Activated B cell treated with CpG ODN at 0.5 μM for 24 hours (primary cell): ENCODE measurements around the gene NCOR2. TPM values are rescaled to one million over a fixed set of nuclear protein-coding genes. Genes with fewer than 3 reads are reported as not detected.

Source experiments
- ATAC-seq: fragments of 200-7000 bp; cut with Tn5 transposase; one replicate; pipeline ENCODE4 v1.10.0; 2021; ENCODE audit warnings: low read depth, mild to moderate bottlenecking, moderate library complexity
- CTCF ChIA-PET: fragments of 350-600 bp; sonication (Branson Sonifier 250); formaldehyde crosslinking; loops from one replicate; lab custom pipeline; 2021; ENCODE audit warnings: antibody characterized with exemption; lab: Charles Lee
- POLR2A ChIA-PET: fragments of 350-600 bp; sonication (Branson Sonifier 250); formaldehyde crosslinking; loops from one replicate; lab custom pipeline; 2021; ENCODE audit warnings: antibody characterized with exemption; lab: Charles Lee
- DNase-seq: peaks from one replicate; pipeline ENCODE4 v3.0.0; 2022
- H3K27ac Mint-ChIP-seq: one replicate; pipeline ENCODE4 v1.8.0; 2020; ENCODE audit warnings: mixed read lengths
- H3K27me3 Mint-ChIP-seq: one replicate; pipeline ENCODE4 v1.8.0; 2021; ENCODE audit warnings: mixed read lengths
- H3K36me3 Mint-ChIP-seq: one replicate; pipeline ENCODE4 v1.8.0; 2021; ENCODE audit warnings: low read depth, mixed read lengths
- H3K4me1 Mint-ChIP-seq: one replicate; pipeline ENCODE4 v1.8.0; 2021; ENCODE audit warnings: mixed read lengths
- H3K4me3 Mint-ChIP-seq: one replicate; pipeline ENCODE4 v1.8.0; 2020; ENCODE audit warnings: mild to moderate bottlenecking, mixed read lengths
- H3K9me3 Mint-ChIP-seq: one replicate; pipeline ENCODE4 v1.8.0; 2020; ENCODE audit warnings: mixed read lengths
- intact Hi-C: fragments of 100-400 bp; cut with micrococcal nuclease; formaldehyde crosslinking; loops from one replicate; pipeline ENCODE4 v1.15.1; 2024
- total RNA-seq: library from RNA; stranded (reverse); gene quantifications from 2 replicates; pipeline ENCODE4 v1.2.3, GENCODE V29; 2022
- TF ChIP-seq, protein P1 (sequence below): fragments of 200-600 bp; IDR thresholded peaks from one replicate; pipeline ENCODE4 v1.8.0; 2022; ENCODE audit warnings: antibody characterized with exemption, mild to moderate bottlenecking

The NCOR2 gene
- total RNA-seq, 1 donor from 2014 or later: 154 TPM

DNA sequence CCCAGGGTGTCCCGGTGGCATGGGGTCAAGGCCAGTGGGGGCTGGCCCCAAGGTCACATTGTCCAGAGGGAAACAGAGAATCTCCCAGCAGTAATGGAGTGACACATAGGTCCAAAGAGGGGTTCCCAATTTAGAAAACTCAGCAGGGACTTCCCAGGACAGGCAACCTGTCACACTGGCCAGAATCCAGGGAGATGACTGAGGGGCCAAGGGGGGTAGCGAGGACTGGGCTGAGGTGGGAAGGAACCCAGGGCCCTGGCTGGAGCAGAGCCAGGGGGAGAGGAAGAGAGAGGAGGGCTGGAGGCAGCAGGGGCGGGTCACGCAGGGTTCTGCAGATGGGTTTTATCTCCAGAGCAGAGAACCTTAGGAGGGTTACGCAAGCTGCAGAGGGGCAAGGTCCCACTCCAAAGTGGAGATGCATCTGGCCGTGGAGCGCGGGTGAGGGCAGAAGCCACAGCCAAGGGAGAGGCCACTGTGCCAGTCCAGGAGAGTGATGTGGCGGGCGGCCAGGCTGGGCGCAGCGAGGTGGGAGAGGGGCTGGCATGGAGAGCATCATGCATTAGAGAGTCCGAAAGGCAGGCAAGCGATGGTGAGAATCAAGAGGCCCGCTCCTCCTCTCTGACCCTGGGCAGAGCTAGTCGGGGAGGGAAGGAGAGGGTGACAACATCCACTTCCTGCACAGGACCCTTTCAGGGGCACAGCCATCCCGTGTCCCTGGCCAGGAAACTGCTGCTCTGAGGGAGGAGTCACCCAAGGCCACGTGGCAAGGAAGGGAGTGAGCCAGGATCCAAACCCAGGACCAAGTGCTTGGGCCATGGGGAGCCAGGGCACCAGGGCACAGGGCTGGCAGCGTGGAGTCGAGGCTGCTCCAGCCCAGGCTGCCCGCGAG, 29.0 kb downstream of the NCOR2 start:
- ChIA-PET CTCF (no interaction called here), POLR2A (no interaction called here)
- Mint-ChIP-seq H3K27ac (no peak overlapping the region), H3K4me1 (peaks cover 43% of the 10 kb centered on the region), H3K4me3 (no peak overlapping the region), H3K27me3 (no peaks in the 10 kb centered on the region), H3K36me3 (peaks cover 31% of the 10 kb centered on the region), H3K9me3 (no peaks in the 10 kb centered on the region)
- ATAC-seq: no peak
- intact Hi-C loops: no loop called here
- no peak for DNase-seq
- TF ChIP-seq, protein P1, sequence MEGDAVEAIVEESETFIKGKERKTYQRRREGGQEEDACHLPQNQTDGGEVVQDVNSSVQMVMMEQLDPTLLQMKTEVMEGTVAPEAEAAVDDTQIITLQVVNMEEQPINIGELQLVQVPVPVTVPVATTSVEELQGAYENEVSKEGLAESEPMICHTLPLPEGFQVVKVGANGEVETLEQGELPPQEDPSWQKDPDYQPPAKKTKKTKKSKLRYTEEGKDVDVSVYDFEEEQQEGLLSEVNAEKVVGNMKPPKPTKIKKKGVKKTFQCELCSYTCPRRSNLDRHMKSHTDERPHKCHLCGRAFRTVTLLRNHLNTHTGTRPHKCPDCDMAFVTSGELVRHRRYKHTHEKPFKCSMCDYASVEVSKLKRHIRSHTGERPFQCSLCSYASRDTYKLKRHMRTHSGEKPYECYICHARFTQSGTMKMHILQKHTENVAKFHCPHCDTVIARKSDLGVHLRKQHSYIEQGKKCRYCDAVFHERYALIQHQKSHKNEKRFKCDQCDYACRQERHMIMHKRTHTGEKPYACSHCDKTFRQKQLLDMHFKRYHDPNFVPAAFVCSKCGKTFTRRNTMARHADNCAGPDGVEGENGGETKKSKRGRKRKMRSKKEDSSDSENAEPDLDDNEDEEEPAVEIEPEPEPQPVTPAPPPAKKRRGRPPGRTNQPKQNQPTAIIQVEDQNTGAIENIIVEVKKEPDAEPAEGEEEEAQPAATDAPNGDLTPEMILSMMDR: no peak

DNA sequence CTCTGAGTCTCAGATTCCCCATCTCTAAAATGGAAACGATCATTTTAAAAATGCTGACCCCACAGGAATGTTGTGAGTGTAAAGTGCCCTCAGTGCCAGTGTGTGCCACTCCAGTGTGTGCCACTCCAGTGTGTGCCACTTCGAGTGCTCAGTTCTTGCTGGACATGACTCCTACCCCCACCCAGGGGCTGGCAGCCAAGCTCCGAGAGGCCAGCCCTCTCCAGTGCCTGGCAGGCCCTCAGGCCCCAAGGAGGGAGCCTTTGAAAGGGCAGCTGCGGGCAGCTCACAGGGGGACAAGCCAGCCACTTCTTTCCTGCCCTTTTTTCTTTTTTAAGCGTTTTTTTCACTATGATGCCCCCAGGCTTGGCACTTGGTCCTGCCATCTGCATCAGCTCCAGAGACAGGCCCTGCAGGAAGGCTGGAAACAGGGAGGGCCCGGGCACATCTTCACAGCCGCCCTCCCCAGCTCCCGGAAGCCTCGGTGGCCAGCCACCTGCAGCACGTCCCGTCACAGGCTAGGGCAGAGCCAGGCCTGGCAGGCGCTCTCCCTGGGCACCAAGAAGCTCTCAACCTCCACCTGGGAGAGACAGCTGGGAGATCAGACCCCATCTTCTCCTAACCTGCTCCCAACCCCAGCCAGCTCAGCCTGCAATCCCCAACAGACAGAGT, 29.8 kb downstream of the NCOR2 start:
- H3K27ac Mint-ChIP-seq: no peak overlapping the region
- no peaks in the 10 kb centered on the region for H3K9me3 Mint-ChIP-seq
- POLR2A ChIA-PET: no interaction called here
- H3K4me1 Mint-ChIP-seq: peaks cover 37% of the 10 kb centered on the region
- H3K27me3 Mint-ChIP-seq: no peaks in the 10 kb centered on the region
- DNase-seq (no peak), ATAC-seq (no peak)
- TF ChIP-seq, protein P1: no peak
- intact Hi-C loops: no loop called here
- CTCF ChIA-PET: no interaction called here
- peaks cover 33% of the 10 kb centered on the region for H3K36me3 Mint-ChIP-seq
- H3K4me3 Mint-ChIP-seq: no peak overlapping the region

DNA sequence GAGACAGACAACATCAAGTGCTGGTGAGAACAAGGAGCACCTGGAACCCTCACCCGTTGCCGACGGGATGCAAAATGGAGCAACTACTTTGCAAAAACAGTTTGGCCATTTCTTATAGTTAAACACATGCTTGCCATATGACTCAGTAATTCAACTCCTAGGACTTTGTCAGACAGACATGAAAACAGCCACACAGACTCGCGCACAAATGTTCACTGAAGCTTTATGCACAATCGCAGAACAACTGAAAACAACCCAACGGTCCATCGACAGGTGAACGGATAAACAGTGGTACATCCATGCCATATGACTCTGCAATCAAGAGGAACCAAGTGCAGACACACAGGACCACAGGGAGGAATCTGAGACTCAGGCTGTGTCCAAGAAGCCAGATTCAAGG, 30.8 kb downstream of the NCOR2 start:
- Mint-ChIP-seq H3K27ac (no peak overlapping the region), H3K27me3 (no peaks in the 10 kb centered on the region), H3K4me3 (no peak overlapping the region), H3K4me1 (peaks cover 35% of the 10 kb centered on the region), H3K9me3 (no peaks in the 10 kb centered on the region), H3K36me3 (peaks cover 33% of the 10 kb centered on the region)
- TF ChIP-seq, protein P1: no peak
- DNase-seq: no peak
- ChIA-PET POLR2A (no interaction called here), CTCF (no interaction called here)
- ATAC-seq: no peak
- intact Hi-C loops: no loop called here

DNA sequence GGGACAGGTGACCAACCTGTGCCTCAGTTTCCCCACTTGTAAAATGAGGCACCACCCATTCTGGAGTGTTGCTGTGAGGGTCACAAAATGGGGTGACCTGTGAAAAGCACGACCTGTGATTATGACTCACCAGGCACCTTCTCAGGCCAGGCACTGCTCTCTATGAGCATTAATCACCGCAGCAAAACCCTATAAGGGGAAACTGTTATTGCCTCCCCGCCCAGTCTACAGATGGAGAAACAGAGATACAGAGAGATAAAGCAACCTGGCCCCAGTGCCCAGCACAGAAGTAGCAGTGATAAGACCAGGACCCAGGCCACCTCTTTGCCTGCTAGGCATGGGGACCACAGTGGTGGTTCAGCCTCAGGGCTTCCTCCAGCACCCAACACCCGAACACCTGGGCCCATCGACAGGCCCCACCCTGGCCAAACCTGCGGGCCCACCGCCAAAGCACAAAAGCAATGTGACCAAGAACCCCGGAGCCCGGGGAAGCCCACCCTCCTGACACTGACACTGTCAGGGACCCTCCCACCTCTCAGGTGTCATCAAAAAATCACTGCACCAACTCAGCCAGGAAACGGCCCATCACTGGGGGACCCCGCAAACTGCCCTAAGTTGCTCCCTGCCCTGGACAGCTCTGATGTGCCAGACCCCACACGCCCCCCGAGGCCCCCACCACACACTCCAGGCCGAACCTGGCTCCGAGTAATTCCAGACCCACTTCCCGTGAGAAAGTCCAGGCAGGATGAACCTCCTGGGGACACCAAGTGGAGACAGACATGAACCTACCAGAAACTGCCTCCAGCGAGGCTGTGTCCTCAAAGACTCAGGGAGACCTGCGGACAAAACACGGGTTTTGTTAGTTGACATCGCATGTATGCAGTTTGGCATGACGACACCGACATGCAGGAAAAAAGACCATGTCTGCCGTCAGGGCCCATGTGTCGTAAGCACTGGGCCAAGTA, 32.4 kb downstream of the NCOR2 start:
- Mint-ChIP-seq H3K27me3 (no peaks in the 10 kb centered on the region), H3K9me3 (no peaks in the 10 kb centered on the region), H3K27ac (no peak overlapping the region), H3K4me1 (peaks cover 37% of the 10 kb centered on the region), H3K4me3 (no peak overlapping the region), H3K36me3 (peaks cover 36% of the 10 kb centered on the region)
- ATAC-seq: no peak
- CTCF ChIA-PET: no interaction called here
- POLR2A ChIA-PET: no interaction called here
- TF ChIP-seq, protein P1: no peak
- intact Hi-C loops: no loop called here
- no peak for DNase-seq
